Activated CD4-positive, alpha-beta T cell treated with anti-CD3 and anti-CD28 coated beads, Interleukin-2, Interleukin-4, amounts not matched to agents 100 ng/mL and 50 ng/mL, durations not matched to agents 16 hours and 8 hours (primary cell): ENCODE measurements around the gene TK1.

Source experiments
- DNase-seq: peaks from one replicate; pipeline ENCODE4 v3.0.0-alpha.2; 2020; ENCODE audit warnings: low spot score

TK1 gene

GRCh38 chr17:78219396-78220150 lies 32.7 kb upstream of the TK1 start:
- no peak for DNase-seq

- DNase-seq = no peak
These were observed 27.8 kb upstream of the TK1 start for GRCh38 chr17:78214706-78215061.

- peak; percentile 91 for DNase-seq
These were observed 27.3 kb upstream of the TK1 start, which contains the start of gene BIRC5 for GRCh38 chr17:78214016-78214705. Gene BIRC5 (plus strand): TSS chr17:78214253. CDS start chr17:78214317, 64 bp downstream.

GRCh38 chr17:78211032-78211431 lies 24.2 kb upstream of the TK1 start:
- DNase-seq = no peak

GRCh38 chr17:78210111-78210510 lies 23.3 kb upstream of the TK1 start:
- DNase-seq = no peak

- DNase-seq = no peak
These were observed 21.6 kb upstream of the TK1 start for GRCh38 chr17:78208486-78208885.

GRCh38 chr17:78206298-78206697 lies 19.4 kb upstream of the TK1 start:
- no peak for DNase-seq

- no peak for DNase-seq
These were observed 18.4 kb upstream of the TK1 start for GRCh38 chr17:78205124-78205775.

GRCh38 chr17:78204387-78205123 lies 17.7 kb upstream of the TK1 start:
- no peak for DNase-seq

- no peak for DNase-seq
These were observed 15.8 kb upstream of the TK1 start for GRCh38 chr17:78202666-78203065.

GRCh38 chr17:78200451-78200850 lies 13.6 kb upstream of the TK1 start:
- no peak for DNase-seq

- no peak for DNase-seq
These were observed 10.4 kb upstream of the TK1 start for GRCh38 chr17:78197147-78197832.

GRCh38 chr17:78196716-78197115 lies 9.9 kb upstream of the TK1 start:
- no peak for DNase-seq

- no peak for DNase-seq
These were observed 716 bp downstream of the TK1 start for GRCh38 chr17:78185981-78186691.

- no peak for DNase-seq
These were observed 2.0 kb downstream of the TK1 start for GRCh38 chr17:78184868-78185267.

GRCh38 chr17:78184351-78184750 lies 2.5 kb downstream of the TK1 start:
- no peak for DNase-seq

GRCh38 chr17:78183916-78184315 lies 2.9 kb downstream of the TK1 start:
- no peak for DNase-seq

- no peak for DNase-seq
These were observed 4.3 kb downstream of the TK1 start for GRCh38 chr17:78182504-78182903.

GRCh38 chr17:78180508-78180907 lies 6.3 kb downstream of the TK1 start:
- DNase-seq = no peak

GRCh38 chr17:78180083-78180482 lies 6.8 kb downstream of the TK1 start:
- DNase-seq = no peak

GRCh38 chr17:78179372-78179771 lies 7.5 kb downstream of the TK1 start:
- DNase-seq = no peak
